MM.1S (cell line): ENCODE data around the gene IL13.

ENCODE experiments used
- CTCF ChIP-seq: fragments of 300-600 bp; sonication (generic); IDR thresholded peaks from 2 replicates; pipeline ENCODE4 v1.5.1; 2016; ENCODE audit warnings: antibody characterized with exemption, low read length, mixed read lengths
- EZH2 ChIP-seq: fragments of 300-600 bp; sonication (generic); optimal IDR thresholded peaks from 2 replicates; pipeline ENCODE3; 2017; ENCODE audit warnings: low read depth, mild to moderate bottlenecking, antibody characterized with exemption, low read length, mixed read lengths
- EZH2phosphoT487 ChIP-seq: fragments of 300-600 bp; sonication (generic); IDR thresholded peaks from 2 replicates; pipeline ENCODE4 v1.6.1; 2018; ENCODE audit warnings: antibody characterized with exemption, low read length

GRCh38 chr5:132681476-132681831 is 23.5 kb downstream of the IL13 start:
- TF ChIP-seq CTCF (no peak), EZH2 (no peak), EZH2phosphoT487 (no peak)
